Mucosa of descending colon (tissue), 3 donors: Measurements from ENCODE around the gene HADHA. TPM values are rescaled to one million over a fixed set of nuclear protein-coding genes. Genes with fewer than 3 reads are reported as not detected.
A peak's percentile ranks its signal among the peaks of the same experiment; 100 is the strongest.

ENCODE experiments used
- ATAC-seq: fragments of 200-7000 bp; cut with Tn5 transposase; one replicate; pipeline ENCODE4 v1.9.1; 2020; ENCODE audit warnings: mild to moderate bottlenecking, moderate library complexity
- DNase-seq, 3 donors: peaks; one replicate each; pipeline ENCODE4 v3.0.0-alpha.2; 2020
- H3K36me3 ChIP-seq: fragments of 200-600 bp; one replicate; pipeline ENCODE4 v1.8.0; 2021; ENCODE audit warnings: low read depth, mild to moderate bottlenecking
- H3K4me1 ChIP-seq: fragments of 200-600 bp; one replicate; pipeline ENCODE4 v1.8.0; 2021; ENCODE audit warnings: low read depth, mild to moderate bottlenecking
- H3K4me3 ChIP-seq: fragments of 200-600 bp; one replicate; pipeline ENCODE4 v1.8.0; 2021; ENCODE audit warnings: mild to moderate bottlenecking
- H3K9me3 ChIP-seq: fragments of 200-600 bp; one replicate; pipeline ENCODE4 v1.8.0; 2021; ENCODE audit warnings: mild to moderate bottlenecking
- intact Hi-C, 2 donors: fragments of 100-400 bp; cut with DNase I in 1 of 2; cut with micrococcal nuclease in 1 of 2; formaldehyde crosslinking; loops; one replicate each; pipeline versions ENCODE4 v1.11.0 to v1.11.1; 2022; cut with DNase I, micrococcal nuclease
- total RNA-seq, 3 donors: library from RNA; stranded (reverse); fragmentation: NEBNext Ultra II Directional in 2 of 3; extraction: Animal tissue kit (Norgen Biotek cat#: 25700) in 2 of 3; gene quantifications; one replicate each; pipeline versions ENCODE4 v1.2.1 to v1.2.4, GENCODE V29; 2021 to 2023
- TF ChIP-seq, protein P1 (sequence below): fragments of 200-600 bp; IDR thresholded peaks from one replicate; pipeline ENCODE4 v1.8.0; 2022; ENCODE audit warnings: antibody characterized with exemption, mild to moderate bottlenecking
- donor health status: DM: no; HTN: no; CAD: no; lungs with moderate emphysema.
- donor health status: DM: no; HTN: no; CAD: no.
- donor health status: DM: no; HTN: yes; CAD: no.

The HADHA gene
- total RNA-seq, 3 donors from 2014 or later: 185 to 252 (median 226) TPM

DNA sequence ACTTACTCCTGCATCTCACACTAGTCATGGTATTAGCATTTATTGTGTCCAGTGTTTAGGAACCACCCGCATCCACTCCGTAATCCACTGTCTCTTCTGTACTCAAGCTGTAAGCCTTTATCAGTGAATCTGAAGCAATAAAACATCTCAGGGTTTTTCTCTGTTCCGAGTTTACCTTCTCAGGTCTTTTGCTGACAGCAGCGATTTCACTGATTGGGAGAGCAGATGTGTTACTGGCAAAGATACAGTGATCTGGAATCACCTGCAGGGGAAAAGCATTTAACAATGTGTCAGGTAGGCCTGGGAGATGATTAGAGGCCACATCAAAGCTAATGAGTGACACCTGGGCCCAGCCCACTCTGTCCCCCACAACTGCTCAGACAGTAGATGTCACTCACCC, 46.9 kb downstream of the HADHA start:
- no peaks in the 10 kb centered on the region for H3K9me3 ChIP-seq
- DNase-seq (no peak), ATAC-seq (no peak)
- TF ChIP-seq, protein P1, sequence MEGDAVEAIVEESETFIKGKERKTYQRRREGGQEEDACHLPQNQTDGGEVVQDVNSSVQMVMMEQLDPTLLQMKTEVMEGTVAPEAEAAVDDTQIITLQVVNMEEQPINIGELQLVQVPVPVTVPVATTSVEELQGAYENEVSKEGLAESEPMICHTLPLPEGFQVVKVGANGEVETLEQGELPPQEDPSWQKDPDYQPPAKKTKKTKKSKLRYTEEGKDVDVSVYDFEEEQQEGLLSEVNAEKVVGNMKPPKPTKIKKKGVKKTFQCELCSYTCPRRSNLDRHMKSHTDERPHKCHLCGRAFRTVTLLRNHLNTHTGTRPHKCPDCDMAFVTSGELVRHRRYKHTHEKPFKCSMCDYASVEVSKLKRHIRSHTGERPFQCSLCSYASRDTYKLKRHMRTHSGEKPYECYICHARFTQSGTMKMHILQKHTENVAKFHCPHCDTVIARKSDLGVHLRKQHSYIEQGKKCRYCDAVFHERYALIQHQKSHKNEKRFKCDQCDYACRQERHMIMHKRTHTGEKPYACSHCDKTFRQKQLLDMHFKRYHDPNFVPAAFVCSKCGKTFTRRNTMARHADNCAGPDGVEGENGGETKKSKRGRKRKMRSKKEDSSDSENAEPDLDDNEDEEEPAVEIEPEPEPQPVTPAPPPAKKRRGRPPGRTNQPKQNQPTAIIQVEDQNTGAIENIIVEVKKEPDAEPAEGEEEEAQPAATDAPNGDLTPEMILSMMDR: no peak
- intact Hi-C loops: no loop called here
- H3K36me3 ChIP-seq: peaks cover 4% of the 10 kb centered on the region
- no peak overlapping the region for H3K4me3 ChIP-seq
- H3K4me1 ChIP-seq: no peaks in the 10 kb centered on the region

DNA sequence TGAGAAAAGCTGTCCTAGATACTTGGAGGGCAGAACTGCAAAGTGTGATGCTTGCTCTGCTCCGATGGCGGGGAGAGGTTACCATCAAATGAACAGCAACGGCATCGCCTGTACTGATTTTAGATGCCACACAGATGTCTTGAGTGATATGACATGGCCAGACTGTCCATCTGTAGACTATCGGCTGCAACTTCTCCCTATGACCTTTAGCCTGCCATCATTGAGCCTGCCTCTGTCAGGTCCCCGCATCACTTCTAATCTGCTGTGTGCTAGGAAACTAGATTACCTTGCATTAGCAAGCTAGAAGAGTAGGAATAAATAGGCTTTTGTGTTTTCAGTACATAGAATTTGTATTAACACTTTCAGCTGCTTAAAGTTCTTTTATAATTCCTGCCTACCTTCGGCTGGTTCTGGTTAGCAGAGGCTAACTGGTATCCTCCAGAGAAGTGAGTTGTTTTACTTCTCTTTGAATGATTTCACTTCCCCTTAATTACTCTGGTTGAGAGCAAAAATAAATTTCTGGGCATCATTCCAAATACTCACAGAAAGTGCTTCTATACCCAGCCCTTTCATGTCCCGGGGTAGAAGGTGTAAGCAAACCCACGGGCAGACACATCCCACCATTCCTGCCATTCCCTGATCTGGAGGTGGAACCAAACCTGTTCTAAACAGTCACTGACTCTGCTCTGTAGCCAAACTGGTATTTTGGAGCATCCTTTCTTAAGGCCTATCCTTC, 47.6 kb downstream of the HADHA start:
- TF ChIP-seq, protein P1: no peak

DNA sequence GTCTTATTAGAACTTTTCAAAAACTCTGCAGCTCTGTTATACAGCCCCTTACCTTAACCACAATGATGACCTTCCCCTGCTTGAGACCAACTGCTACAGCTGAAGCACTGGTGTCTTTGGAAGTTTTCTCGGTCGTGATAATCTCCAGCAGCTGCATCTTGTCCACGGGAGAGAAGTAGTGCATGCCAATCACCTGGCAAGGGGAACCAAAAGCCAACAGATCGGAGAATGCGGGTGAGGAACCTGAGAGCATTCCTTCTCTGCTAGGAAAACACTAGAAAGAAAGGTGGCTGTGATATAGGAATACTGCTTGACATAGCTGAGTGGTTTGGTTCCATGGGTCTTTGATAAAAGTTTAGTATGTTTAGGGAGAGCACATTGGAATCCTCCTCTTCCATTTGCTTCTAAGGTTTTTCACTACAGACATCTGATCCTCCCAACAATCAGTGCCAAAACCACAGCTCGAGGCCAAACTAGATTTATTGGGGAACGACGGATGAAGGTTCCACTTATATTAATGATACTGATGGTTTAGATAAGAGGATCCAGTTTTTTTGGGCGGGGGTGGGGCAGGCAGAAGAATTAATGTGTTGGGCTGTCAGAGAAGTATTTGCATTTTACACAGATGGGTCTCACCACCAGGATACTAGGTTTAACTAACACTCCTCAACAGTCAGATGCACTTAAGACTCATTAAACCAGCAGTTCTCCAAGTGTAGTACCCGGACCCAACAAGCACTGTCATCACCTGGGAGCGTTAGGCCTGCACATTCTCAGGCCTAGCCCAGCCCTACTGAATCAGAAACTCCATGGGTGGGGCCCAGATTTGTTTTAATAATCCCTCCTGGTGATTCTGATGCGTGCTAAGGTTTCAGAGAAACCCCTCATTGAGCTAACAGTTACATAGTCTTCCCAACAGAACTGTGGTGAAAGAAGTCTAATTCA, 49.1 kb downstream of the HADHA start:
- H3K36me3 ChIP-seq: peaks cover 4% of the 10 kb centered on the region
- DNase-seq: no peak
- intact Hi-C loops: no loop called here
- peaks cover 7% of the 10 kb centered on the region for H3K4me1 ChIP-seq
- TF ChIP-seq, protein P1: no peak
- H3K4me3 ChIP-seq: no peak overlapping the region
- H3K9me3 ChIP-seq: no peaks in the 10 kb centered on the region
- no peak for ATAC-seq

More for the DNA sequence above, 47.6 kb downstream of the HADHA start:
- no peak overlapping the region for H3K4me3 ChIP-seq
- peaks cover 4% of the 10 kb centered on the region for H3K36me3 ChIP-seq
- no peaks in the 10 kb centered on the region for H3K9me3 ChIP-seq
- peaks cover 3% of the 10 kb centered on the region for H3K4me1 ChIP-seq
- intact Hi-C loops: no loop called here
- ATAC-seq (no peak), DNase-seq (no peak)

- TF ChIP-seq, protein P1: no peak
- Histone ChIP-seq H3K4me1 (peaks cover 7% of the 10 kb centered on the region), H3K4me3 (no peak overlapping the region), H3K9me3 (no peaks in the 10 kb centered on the region), H3K36me3 (peaks cover 4% of the 10 kb centered on the region)
- DNase-seq (no peak), ATAC-seq (no peak)
- intact Hi-C loops: no loop called here
Measured at GRCh38 chr2:26193578-26194231, 50.7 kb downstream of the HADHA start.

- Histone ChIP-seq H3K9me3 (no peaks in the 10 kb centered on the region), H3K36me3 (peaks cover 4% of the 10 kb centered on the region), H3K4me1 (peaks cover 7% of the 10 kb centered on the region), H3K4me3 (no peak overlapping the region)
- intact Hi-C loops: no loop called here
- DNase-seq (peak in 1 of 3 donors; percentile 41), ATAC-seq (peak; percentile 34)
- TF ChIP-seq, protein P1: no peak
Measured at GRCh38 chr2:26191316-26192159, 52.9 kb downstream of the HADHA start.
